Stimulated activated CD8-positive, alpha-beta memory T cell treated with anti-CD3 and anti-CD28 coated beads, Interleukin-4, amount 100 ng/mL, for 48 hours (primary cell): ENCODE results near the gene NUDT14.

Experiments
- DNase-seq: peaks from one replicate; pipeline ENCODE4 v3.0.0-alpha.2; 2020

Gene NUDT14

DNA sequence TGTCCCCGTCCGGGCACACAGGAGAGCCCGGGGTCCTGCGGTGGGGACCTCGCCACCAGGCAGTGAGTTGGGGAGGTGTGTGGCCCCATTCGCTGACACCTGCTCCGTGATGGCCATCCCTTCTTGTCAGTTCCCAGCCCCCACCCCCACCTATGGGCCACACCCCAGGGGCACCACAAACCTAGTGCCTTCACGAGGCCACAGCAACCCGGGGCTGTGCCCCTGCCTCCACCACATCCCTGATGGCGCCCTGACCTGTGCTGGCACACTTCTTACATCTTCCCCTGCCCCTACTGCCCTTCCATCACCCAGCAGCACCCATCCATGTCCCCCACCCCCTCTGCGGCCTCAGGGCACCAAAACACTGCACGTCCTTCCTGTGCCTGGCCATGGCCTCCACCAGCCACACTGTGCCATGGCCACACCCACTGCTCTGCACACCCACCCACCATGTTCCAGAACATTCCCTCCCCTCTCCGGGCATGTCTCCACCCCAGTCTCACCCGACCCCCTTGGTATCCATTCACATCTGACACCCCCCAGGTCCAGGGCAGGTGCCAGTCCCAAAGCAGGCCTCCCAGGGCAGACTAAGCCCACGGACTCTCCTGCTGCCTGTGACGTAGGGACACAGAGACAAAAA, 37.0 kb downstream of the NUDT14 start:
- no peak for DNase-seq

DNA sequence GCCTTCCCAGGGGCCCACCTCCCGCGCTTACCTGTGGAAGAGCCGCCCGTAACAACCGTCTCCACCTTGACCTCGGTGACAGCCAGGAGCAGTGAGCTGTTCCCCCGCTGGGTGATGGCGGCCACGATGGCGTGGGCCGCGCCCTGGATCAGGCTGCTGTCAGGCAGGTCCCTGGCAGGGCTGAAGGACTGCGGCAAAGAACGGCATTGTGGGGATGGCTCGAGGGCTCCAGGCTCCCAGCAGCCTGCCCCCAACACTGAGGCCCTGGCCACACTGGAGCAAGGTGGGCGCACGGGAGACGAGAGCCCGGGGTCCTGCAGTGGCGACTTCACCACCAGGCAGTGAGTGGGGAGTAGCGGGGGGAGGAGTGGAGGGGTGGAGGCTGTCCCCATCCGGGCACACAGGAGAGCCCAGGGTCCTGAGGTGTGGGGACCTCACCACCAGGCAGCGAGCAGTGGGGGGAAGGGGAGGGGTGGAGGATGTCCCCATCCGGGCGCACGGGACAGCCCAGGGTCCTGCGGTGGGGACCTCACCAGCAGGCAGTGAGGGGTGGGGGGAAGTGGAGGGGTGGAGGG, 37.6 kb downstream of the NUDT14 start:
- DNase-seq, result no peak

DNA sequence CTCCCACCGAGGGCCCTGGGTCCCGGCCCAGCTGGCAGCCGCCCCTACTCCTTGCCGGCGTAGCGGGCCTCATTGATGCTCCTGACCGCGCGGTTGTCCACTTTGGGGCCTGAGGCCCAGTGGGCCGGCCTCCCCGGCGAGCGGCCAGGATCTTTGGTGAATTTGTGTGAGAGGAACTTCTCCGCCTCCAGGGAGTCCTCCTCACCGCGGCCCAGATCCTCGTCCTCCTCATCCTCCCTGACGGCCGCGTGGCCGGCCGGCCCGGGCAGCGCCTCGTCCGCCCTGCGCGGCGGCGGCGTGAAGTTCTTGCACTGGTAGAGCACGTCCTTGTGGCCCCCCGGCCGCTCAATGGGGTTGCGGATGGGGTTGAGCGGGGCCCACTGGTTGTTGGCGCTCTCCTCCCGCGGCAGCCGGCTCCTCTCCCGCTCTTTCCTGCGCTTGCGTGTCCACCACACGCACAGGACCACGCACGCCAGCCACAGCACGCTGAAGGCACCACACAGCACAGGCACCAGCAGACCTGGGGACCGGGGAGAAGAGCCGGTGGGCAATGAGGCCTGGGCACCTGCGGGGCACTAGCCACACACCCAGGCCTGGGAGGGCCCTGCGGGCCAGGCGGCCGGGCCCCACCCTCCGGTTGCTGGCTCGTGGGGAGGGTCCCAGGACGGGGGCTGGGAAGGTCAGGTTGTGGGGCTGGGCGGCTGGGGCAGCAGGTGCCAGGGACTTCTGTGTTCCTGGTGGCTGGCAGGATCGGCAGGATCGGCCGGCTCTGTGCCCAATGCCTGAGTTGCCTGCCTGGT, 38.3 kb downstream of the NUDT14 start:
- no peak for DNase-seq

DNA sequence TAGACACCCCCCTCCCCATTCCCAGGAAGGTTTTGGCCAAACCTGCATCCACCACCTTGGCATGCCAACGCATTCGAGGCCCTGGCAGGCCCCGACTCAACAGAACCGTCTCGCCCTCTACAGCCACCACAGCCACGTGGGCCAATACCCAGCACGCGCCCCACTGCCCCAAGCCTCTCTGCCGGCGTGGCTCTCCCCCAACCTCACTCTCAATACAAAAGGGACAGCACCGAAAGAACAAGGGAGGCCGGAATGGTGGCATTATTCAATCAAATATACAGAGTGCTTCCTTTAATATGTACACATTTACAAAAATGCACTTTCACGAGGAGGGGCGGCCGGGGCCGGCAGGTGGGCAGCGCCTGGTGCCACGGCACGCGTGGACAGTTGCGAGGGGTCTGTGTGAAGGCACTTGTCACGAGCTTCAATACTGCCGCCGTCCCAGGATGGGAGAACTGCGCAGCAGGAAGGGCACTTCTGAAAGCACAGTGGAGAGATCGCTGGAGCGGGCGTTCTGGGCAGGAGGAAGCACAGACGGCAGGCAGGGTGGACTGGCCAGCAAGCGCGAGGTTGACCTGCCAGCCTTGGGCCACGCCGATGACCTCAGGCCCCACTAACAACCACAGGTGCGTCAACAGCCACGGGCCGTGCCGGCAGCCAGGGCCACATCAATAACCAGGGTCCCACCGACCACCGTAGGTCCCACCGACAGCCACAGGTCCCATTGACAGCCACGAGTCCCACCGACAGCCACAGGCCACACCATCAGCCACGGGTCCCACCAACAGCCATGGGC, 39.4 kb downstream of the NUDT14 start:
- DNase-seq, result no peak

DNA sequence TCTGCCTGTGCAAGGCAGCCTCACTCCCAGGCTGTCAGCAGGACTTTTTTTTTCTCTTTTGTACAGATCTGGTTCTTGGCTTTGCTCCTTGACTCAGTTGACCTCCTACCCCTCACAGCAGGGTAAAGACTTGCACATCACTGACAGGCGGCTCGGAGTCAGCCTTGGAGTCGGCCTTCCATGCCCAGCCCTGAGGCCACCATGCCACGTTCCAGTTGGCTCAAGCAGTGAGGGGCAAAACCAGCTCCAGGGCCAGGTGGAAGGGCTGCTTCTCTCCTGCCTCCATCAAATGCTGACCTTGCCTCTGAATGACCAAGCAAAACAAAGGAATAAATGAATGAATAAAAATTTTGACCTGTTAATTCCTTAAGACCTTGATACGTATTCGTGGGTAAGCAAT, 40.1 kb downstream of the NUDT14 start:
- DNase-seq, result no peak

DNA sequence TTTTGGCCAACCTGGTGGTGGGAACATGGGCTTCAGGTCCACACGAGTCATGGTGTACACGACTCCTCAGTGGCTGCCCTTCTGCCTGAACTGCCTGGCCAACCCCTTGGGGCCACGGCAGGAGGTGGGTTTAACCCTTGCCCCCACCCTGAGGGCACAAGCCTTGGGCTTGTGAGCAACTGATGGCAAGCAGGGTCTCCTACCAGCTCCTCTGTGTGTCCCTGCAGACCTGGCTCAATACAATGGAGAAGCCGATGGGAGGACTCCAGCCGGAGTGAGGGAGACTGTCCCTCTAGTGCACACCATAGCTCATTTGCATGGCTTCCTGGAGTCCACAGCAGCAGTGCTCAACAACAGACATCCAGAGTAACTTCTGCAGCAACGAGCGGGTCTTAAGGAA, 40.5 kb downstream of the NUDT14 start:
- DNase-seq, result no peak

DNA sequence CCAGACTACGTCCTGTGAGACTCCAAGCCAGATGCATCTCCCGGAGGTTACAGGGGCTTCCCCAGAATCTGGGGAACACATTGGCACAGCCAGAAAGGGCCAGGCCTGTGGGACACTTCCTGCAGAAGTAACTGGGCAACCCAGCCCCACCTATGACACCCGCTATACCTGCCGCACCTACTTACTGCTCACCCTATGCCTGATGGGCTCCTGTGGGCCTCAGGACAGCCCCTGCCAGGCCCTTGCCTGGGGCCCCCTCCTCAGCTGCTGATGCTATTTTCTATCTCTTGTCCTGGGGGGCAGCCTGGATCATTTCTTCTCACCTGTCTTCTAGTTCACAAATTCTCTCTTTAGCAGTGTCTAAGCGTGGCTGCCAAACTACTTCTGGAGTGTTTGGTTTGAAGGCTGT, 41.3 kb downstream of the NUDT14 start:
- no peak for DNase-seq

DNA sequence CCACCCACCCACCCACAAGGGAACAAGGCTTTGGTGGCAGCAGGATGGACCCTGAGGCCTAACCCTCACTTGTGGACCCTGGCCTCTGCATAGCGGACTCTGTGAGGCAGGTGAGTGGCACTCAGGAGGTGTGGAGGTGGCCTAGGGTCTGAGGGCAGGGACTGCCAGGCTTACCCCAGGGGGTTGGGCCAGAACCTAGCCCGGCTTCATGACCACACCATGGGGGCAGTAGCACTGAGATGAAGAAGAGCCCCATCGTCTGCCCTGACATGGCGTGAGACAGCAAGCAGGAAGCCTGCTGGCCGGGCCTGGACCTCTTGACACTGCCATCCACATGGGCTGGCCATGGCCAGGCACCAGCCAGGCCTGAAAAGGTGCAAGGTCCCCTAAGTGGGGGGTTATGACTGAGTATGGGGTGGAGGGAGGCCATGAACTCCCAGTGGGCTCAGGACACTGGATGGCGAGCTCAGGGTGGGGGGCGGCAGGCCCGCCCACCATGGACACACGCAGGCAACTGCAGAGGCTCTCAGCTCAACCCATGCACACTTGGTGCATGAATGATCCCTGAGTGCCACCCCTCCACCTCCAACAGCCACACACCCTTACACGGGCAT, 41.8 kb downstream of the NUDT14 start:
- DNase-seq, result no peak

DNA sequence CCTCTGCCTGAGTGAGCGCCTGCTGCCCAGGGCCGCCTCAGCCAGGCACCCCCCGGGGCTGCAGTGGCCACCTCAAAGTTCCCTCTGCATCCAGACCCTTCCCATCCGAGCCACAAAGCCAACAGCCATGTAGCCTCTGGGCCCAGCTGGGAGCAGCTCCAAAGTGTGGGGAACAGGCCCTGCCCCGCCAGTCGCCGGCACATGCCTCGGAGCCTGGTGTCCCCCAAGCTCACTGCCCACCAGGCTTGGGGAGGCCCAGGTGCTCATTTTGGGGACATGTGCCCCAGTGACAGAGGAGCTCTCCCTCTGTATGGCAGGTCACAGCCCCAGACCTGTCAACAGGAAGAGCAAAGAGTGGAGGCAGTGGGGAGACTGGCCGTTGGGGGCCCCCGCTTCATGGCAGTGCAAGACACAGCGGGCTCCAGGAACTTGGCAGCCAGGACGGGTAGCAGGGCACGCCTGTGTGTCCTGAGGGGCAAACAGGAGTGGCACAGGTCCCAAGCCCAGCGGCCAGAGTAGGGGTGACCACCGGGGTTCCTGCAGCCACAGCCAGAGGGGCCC, 42.5 kb downstream of the NUDT14 start:
- DNase-seq, result no peak

DNA sequence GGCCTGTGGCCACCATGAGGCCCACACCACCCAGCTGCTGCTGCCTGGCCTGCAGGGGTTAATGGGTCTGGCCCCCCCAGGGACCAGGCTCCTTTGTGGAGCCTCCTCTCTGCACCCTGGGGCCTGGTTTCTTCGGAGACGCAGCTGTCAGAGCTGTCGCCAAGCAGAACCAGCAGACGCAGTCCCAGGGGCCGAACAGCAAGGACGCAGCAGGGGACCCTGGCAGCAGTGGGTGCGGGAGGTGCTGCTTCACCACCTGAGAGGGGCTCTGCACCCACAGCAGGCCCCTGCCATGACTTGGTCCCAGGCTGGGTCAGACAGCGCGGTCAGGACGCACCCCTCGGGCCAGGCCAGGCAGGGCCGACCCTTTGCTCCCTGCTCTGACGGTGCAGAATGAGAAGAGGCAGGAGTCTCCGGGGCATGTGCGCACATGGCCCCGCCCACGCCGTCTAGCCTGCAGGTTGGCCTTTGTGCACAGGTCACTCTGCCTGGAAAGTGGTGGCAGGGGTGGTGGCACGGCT, 43.0 kb downstream of the NUDT14 start:
- no peak for DNase-seq

DNA sequence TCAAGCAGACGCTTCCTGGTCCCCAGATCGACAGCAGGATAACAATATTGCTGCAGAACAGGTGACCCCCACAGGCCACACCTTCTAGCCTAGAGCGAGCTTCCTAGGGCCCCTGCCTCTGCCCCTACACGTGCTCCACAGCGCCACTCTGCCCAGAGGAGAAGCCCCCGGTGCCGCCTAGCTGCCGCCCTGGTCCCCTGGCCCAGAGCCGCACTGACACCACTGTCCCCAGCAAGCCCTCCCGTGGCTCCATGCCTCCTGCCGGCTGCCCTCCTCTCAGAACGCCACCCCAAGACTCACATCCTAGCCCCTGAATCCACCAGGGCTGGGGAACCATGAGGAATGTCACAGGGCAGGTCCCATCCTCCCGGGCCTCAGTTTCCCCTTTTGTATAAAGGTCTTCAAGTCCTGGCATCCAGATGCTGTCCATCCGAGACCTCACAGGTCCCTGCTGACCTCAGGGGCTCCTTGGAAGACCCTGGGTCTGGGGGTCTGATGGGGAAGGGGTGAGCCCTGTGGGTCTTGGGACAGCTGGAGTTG, 43.6 kb downstream of the NUDT14 start:
- DNase-seq, result no peak

DNA sequence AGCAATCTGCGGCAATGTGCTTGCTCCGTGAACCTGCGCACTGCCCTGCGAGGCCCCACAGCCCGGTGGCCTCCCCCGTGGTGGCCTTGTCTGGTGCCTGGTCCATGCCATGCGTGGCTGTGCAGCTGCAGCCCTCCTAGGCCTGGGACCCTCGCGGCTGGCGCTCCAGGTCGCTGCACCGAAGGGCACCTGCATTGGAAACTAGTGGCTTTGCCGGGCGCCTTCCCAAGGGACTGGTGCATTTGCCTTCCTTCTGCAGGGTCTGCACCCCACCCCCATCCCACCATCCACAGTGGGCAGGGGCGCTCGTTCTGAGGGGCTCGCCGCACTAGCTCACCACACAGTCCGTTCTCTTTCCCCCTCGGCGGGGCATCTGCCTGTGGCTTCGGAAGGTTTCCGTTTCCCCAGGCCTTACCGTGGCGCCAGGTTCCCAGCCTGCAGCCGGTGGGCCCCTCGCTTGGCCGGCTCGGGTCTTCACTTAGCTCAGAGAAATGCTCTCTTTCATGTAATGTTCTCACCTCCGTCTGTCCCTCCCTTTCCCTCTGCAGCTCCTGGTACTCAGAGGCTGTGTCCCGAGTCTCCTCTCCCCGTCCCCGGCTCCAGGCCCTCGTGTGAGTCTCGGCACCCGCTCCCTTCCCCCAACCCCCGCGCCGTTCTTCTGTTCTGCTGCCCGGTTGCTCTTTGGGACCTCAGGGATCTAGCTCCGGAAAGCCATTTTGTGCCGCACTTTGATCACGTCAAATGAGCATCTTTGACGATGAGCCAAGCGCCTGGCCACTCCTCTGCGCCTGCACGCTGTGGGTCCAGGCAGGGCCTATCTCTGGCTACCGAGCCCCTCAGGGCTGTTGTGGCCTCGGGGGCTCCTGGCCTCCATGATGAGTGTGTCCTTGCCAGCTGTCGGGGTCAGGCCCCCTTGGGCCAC, 44.5 kb downstream of the NUDT14 start:
- no peak for DNase-seq

DNA sequence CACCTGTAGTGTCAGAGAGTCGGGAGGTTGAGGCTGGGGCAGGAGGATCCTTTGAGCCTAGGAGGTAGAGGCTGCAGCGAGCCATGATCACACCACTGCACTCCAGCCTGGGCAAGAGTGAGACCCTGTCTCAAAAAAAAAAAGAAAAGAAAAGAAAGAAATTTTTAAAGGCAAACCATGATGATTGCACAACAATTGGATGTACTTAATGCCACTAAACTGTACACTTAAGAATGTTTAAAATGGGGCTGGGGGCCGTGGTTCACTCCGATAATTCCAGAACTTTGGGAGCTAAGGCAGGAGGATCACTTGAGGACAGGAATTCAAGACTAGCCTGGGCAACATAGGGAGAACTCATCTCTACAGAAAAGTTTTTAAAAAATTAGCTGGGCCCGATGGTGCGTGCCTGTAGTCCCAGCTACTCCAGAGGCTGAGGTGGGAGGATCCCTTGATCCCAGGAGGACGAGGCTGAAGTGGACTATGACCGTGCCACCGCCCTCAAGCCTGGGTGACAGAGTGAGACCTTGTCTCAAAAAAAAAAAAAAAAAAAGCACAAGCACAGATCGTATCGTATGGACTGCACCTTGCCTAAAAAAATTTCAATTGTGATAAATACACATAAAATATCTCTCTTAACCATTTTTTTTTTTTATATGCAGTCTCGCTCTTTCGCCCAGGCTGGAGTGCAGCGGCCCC, 45.3 kb downstream of the NUDT14 start:
- DNase-seq, result no peak

DNA sequence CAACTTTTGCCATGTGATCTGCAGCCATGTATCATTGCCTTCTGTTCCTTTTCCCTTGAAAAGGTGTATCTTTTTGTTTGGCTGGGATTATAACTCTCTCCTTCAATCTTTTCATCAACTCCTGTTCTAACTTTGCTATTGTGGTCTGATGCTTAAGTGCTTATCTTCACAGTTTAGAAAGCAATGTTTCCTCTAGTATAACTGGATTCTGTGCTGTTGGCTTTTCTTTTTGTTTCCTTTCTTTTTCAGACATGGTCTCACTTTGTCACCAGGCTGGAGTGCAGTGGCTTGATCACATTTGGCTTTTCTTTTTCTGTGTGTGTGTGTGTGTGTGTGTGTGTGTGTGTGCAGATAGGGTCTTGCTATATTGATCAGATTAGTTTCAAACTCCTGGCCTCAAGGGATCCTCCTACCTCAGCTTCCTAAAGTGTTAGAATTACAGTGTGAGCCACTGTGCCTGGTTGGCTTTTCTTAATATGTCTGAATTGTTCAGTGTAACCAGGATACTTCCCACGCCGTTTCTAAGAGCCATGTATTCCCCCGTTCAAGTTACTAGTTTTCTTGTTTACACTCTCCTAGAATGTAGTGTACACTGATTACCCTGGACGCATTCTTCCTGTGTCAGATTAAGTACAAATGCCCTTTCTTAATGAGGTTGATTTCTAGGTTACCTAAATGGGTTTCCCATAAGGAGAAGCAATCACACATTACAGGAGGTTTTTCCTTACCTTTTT, 48.0 kb downstream of the NUDT14 start:
- DNase-seq, result no peak

DNA sequence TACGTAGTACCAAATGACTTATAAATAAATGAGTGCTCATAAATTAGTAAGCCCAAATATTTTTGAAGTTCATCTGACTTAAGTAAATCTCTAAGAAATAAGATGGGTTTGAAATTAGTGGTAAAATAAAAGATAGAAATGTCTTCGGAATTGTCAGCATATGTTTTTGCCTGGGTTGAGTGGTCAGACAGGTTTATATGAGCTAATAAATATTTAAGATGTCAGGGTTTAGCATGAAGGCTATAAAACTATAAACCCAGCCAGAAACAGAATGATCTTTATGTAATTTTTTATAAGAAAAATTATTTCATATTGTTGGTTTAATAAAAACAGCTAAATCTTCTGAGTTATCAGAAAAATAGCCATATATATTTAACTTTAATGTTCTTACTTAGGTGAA, 49.9 kb downstream of the NUDT14 start:
- DNase-seq, result no peak

DNA sequence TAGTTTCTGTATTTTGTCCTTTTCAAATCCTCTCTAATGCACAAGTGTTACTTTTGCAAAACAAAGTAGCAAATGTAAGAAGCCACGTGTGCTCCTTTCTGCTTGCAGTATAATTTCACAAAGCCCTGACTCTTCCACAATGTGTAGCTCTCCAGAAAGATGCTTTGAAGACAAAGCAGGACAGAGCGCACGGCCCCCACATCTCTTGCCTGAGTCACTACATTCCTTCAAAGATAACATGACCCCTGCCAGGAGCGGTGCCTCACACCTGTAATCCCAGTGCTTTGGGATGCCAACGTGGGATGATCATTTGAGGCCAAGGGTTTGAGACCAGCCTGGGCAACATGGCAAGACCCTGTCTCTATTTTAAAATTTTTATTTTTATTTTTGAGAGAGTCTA, 53.1 kb downstream of the NUDT14 start:
- peak; percentile 14 for DNase-seq

DNA sequence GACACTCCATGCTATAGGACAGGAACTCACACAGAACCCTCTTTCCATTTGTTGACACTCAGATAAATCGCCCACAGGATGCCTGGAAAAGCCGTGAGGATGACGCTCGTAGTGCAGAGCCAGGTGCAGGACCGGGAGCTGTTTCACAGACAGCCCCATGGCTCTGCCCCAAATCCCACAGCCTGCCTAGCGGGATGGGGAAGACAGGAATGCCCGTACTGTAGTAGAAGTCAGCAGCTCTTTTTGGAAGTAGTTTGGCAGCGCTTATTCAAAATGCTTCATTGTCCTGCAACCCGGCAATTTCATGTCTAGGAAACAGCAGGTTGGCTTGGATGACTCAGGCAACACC, 54.2 kb downstream of the NUDT14 start:
- DNase-seq, result no peak

DNA sequence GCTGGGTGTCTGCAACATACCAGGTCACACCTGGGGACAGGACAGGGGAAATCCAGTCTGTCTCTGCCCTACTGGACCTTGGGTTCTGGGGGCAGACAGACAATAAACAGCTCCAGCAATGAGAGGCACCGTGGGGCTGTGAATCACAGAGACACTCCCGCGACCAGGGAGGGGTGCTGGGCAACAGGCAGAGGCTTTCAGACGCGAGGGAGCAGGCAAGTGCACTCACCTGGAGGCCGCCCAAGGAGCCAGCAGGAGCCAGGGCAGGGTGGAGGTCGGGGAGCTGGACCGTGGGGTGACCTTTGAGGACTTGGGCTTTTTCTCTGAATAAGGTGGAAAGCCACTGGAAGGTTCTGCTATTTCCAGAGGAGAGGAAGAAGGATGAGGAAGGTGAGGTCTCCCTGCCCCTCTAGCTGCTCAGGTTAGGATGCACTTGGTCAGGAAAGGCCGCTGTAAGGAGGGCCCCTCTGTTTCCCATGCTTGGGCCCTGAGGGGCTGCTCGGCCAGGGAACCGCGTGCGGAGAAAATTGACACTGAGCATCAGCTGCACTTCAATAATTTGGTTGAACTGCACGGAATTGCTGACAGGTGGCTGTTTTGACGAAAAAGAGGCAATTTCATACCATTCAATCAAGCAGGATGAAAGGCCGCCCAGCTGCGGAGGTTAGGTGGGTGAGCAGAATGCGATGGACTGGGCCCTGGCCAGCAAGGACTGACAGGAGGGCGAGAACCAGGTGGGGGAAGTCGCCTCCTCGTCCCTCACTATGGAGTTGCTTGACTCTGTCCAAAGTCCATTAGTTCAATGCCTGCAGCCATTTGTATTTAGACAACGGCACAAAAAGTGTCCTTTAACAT, 54.8 kb downstream of the NUDT14 start:
- peak; percentile 14 for DNase-seq

DNA sequence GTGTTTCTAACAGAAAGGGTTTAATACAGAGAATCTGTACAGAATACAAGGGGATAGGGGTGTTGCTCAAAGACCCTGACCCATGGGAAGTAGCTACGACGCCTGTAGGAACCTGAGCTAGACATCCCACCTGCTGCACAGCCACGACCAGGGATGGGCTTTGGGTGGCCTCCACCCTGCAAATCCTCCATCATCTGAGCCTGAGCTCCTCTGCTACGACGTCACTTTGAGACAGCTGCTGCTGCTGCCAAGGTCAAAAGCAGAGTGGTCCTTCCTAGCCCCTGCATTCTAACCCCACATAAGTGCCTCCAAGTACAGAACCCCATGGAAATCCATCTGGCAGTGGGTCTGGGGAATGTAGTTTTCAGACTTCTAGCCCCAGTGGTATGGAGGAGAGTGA, 56.3 kb downstream of the NUDT14 start:
- no peak for DNase-seq
